Skeletal muscle tissue (tissue), 4 donors: ENCODE results near the gene SUSD5. TPM values are rescaled to one million over a fixed set of nuclear protein-coding genes. Genes with fewer than 3 reads are reported as not detected.

Experiments used
- H3K27ac ChIP-seq: one replicate; pipeline ENCODE4 v1.7.0; 2013; ENCODE audit warnings: mild to moderate bottlenecking, low read depth, low read length, inconsistent platforms
- H3K27me3 ChIP-seq, 3 donors: one replicate each; pipeline ENCODE4 v1.7.0; 2013; ENCODE audit warnings: low read length in 3 of 3; ENCODE audit not compliant: control insufficient read depth in 3 of 3, insufficient read depth in 3 of 3
- H3K36me3 ChIP-seq, 3 donors: one replicate each; pipeline ENCODE4 v1.7.0; 2013; ENCODE audit warnings: low read length in 3 of 3; ENCODE audit not compliant: control insufficient read depth in 3 of 3, insufficient read depth in 3 of 3
- H3K4me1 ChIP-seq, 3 donors: one replicate each; pipeline ENCODE4 v1.7.0; 2013; ENCODE audit warnings: low read length in 3 of 3, mild to moderate bottlenecking in 3 of 3; ENCODE audit not compliant: control insufficient read depth in 3 of 3, insufficient read depth in 3 of 3
- H3K4me3 ChIP-seq, 3 donors: one replicate each; pipeline ENCODE4 v1.7.0; 2013; ENCODE audit warnings: low read length in 3 of 3
- H3K9ac ChIP-seq, 3 donors: one replicate each; pipeline ENCODE4 v1.7.0; 2013; ENCODE audit warnings: low read length in 3 of 3, mild to moderate bottlenecking in 3 of 3, moderate library complexity in 2 of 3, low read depth in 1 of 3
- H3K9me3 ChIP-seq, 3 donors: one replicate each; pipeline ENCODE4 v1.7.0; 2013; ENCODE audit warnings: low read length in 3 of 3; ENCODE audit not compliant: control insufficient read depth in 3 of 3
- total RNA-seq: library from RNA; depleted of rRNA; stranded (reverse); fragments of >200 nt; gene quantifications from one replicate; pipeline ENCODE4 v1.2.3, GENCODE V29; 2014
- donor health status: Osteomylitis.

SUSD5 gene
- 2.6 TPM for total RNA-seq

GRCh38 chr3:33218446-33219174 is at the start of gene SUSD5:
Gene SUSD5, minus strand, starts transcription at chr3:33218810. Its CDS starts 13 bp downstream, at chr3:33218797.
- peaks cover 0 to 6% (median 3%) of the 10 kb centered on the region in 3 donors for H3K27me3 ChIP-seq
- H3K27ac ChIP-seq: no peak within 1 kb of the TSS
- no peaks in the 10 kb centered on the region for H3K9me3 ChIP-seq
- H3K4me3 ChIP-seq: peak within 1 kb of the TSS; percentile 32 to 63 (median 54)
- peaks cover 0 to 2% (median 0%) of the 10 kb centered on the region in 3 donors for H3K4me1 ChIP-seq
- H3K36me3 ChIP-seq: no peaks in the 10 kb centered on the region
- H3K9ac ChIP-seq: peak within 1 kb of the TSS in 1 of 3 donors; percentile 47

GRCh38 chr3:33260104-33260503 is 41.5 kb upstream of the SUSD5 start:
- Histone ChIP-seq H3K27ac (no peak overlapping the region), H3K36me3 (no peaks in the 10 kb centered on the region), H3K9ac (no peak overlapping the region), H3K9me3 (no peaks in the 10 kb centered on the region), H3K4me3 (no peak overlapping the region), H3K27me3 (no peaks in the 10 kb centered on the region), H3K4me1 (no peaks in the 10 kb centered on the region)

GRCh38 chr3:33256249-33256648 is 37.6 kb upstream of the SUSD5 start:
- Histone ChIP-seq H3K36me3 (no peaks in the 10 kb centered on the region), H3K27ac (no peak overlapping the region), H3K4me1 (no peaks in the 10 kb centered on the region), H3K27me3 (no peaks in the 10 kb centered on the region), H3K9me3 (no peaks in the 10 kb centered on the region), H3K9ac (no peak overlapping the region), H3K4me3 (no peak overlapping the region)

GRCh38 chr3:33250712-33251111 is 32.1 kb upstream of the SUSD5 start:
- no peaks in the 10 kb centered on the region for H3K36me3 ChIP-seq
- H3K4me3 ChIP-seq: no peak overlapping the region
- H3K27ac ChIP-seq: no peak overlapping the region
- H3K9me3 ChIP-seq: no peaks in the 10 kb centered on the region
- H3K27me3 ChIP-seq: no peaks in the 10 kb centered on the region
- H3K4me1 ChIP-seq: no peaks in the 10 kb centered on the region
- no peak overlapping the region for H3K9ac ChIP-seq

GRCh38 chr3:33246786-33247185 is 28.2 kb upstream of the SUSD5 start:
- no peaks in the 10 kb centered on the region for H3K27me3 ChIP-seq
- no peak overlapping the region for H3K4me3 ChIP-seq
- H3K9ac ChIP-seq: no peak overlapping the region
- H3K9me3 ChIP-seq: no peaks in the 10 kb centered on the region
- H3K4me1 ChIP-seq: no peaks in the 10 kb centered on the region
- H3K36me3 ChIP-seq: no peaks in the 10 kb centered on the region
- H3K27ac ChIP-seq: no peak overlapping the region

- Histone ChIP-seq H3K9ac (no peak overlapping the region), H3K27me3 (no peaks in the 10 kb centered on the region)
Observed at GRCh38 chr3:33240261-33240660, 21.7 kb upstream of the SUSD5 start.

GRCh38 chr3:33238923-33239322 is 20.3 kb upstream of the SUSD5 start:
- H3K36me3 ChIP-seq: no peaks in the 10 kb centered on the region
- no peaks in the 10 kb centered on the region for H3K9me3 ChIP-seq
- no peak overlapping the region for H3K27ac ChIP-seq

More at GRCh38 chr3:33240261-33240660, 21.7 kb upstream of the SUSD5 start:
- no peaks in the 10 kb centered on the region for H3K36me3 ChIP-seq
- H3K9me3 ChIP-seq: no peaks in the 10 kb centered on the region
- H3K4me1 ChIP-seq: no peaks in the 10 kb centered on the region
- H3K4me3 ChIP-seq: no peak overlapping the region
- H3K27ac ChIP-seq: no peak overlapping the region

GRCh38 chr3:33237439-33237838 is 18.8 kb upstream of the SUSD5 start:
- H3K9ac ChIP-seq: no peak overlapping the region
- no peak overlapping the region for H3K27ac ChIP-seq
- no peaks in the 10 kb centered on the region for H3K4me1 ChIP-seq
- H3K9me3 ChIP-seq: no peaks in the 10 kb centered on the region
- H3K27me3 ChIP-seq: no peaks in the 10 kb centered on the region
- no peaks in the 10 kb centered on the region for H3K36me3 ChIP-seq
- no peak overlapping the region for H3K4me3 ChIP-seq

More at GRCh38 chr3:33238923-33239322, 20.3 kb upstream of the SUSD5 start:
- Histone ChIP-seq H3K27me3 (no peaks in the 10 kb centered on the region), H3K4me3 (no peak overlapping the region), H3K4me1 (no peaks in the 10 kb centered on the region), H3K9ac (no peak overlapping the region)

GRCh38 chr3:33236005-33236404 is 17.4 kb upstream of the SUSD5 start:
- H3K27ac ChIP-seq: no peak overlapping the region
- no peaks in the 10 kb centered on the region for H3K9me3 ChIP-seq
- H3K27me3 ChIP-seq: no peaks in the 10 kb centered on the region
- no peak overlapping the region for H3K9ac ChIP-seq
- H3K4me1 ChIP-seq: no peaks in the 10 kb centered on the region
- H3K36me3 ChIP-seq: no peaks in the 10 kb centered on the region
- no peak overlapping the region for H3K4me3 ChIP-seq

GRCh38 chr3:33233884-33234283 is 15.3 kb upstream of the SUSD5 start:
- Histone ChIP-seq H3K27ac (no peak overlapping the region), H3K9ac (no peak overlapping the region), H3K36me3 (no peaks in the 10 kb centered on the region), H3K4me3 (no peak overlapping the region), H3K4me1 (no peaks in the 10 kb centered on the region), H3K27me3 (no peaks in the 10 kb centered on the region), H3K9me3 (no peaks in the 10 kb centered on the region)
